Lung (tissue), 12 donors: ENCODE measurements around the gene PKLR. TPM values are rescaled to one million over a fixed set of nuclear protein-coding genes. Genes with fewer than 3 reads are reported as not detected.

Source experiments
- ATAC-seq: fragments of 200-7000 bp; cut with Tn5 transposase; one replicate; pipeline ENCODE4 v1.9.1; 2020; ENCODE audit warnings: moderate number of reproducible peaks; ENCODE audit not compliant: insufficient read depth, low FRiP score
- DNase-seq, 3 donors: peaks; one replicate each; pipeline ENCODE4 v3.0.0-alpha.2; 2013 to 2017
- H3K27ac ChIP-seq, 2 donors: one replicate each; pipeline ENCODE4 v1.5.1; 2013; ENCODE audit warnings: mild to moderate bottlenecking in 2 of 2, moderate library complexity in 2 of 2, control low read depth in 1 of 2, inconsistent platforms in 1 of 2, low read depth in 1 of 2, low read length in 1 of 2
- H3K27me3 ChIP-seq, 3 donors: one replicate each; pipeline ENCODE4 v1.5.1; 2013; ENCODE audit warnings: low read length in 2 of 3; ENCODE audit not compliant: control insufficient read depth in 3 of 3, insufficient read depth in 3 of 3
- H3K36me3 ChIP-seq, 4 donors: one replicate each; pipeline ENCODE4 v1.5.1; 2013; ENCODE audit warnings: low read length in 4 of 4, mild to moderate bottlenecking in 1 of 4, moderate library complexity in 1 of 4; ENCODE audit not compliant: control insufficient read depth in 4 of 4, insufficient read depth in 4 of 4
- H3K4me1 ChIP-seq, 5 donors: one replicate each; pipeline ENCODE4 v1.5.1; 2013; ENCODE audit warnings: low read length in 5 of 5, mild to moderate bottlenecking in 2 of 5, moderate library complexity in 1 of 5; ENCODE audit not compliant: control insufficient read depth in 5 of 5, insufficient read depth in 5 of 5
- H3K4me3 ChIP-seq: one replicate; pipeline ENCODE4 v1.5.1; 2013; ENCODE audit warnings: mild to moderate bottlenecking, control low read depth, moderate library complexity
- H3K9ac ChIP-seq, 2 donors: one replicate each; pipeline ENCODE4 v1.5.1; 2013; ENCODE audit warnings: low read length in 2 of 2, control low read depth in 1 of 2; ENCODE audit not compliant: insufficient read depth in 1 of 2
- H3K9me3 ChIP-seq, 4 donors: one replicate each; pipeline ENCODE4 v1.5.1; 2013; ENCODE audit warnings: low read length in 3 of 4, mild to moderate bottlenecking in 1 of 4, moderate library complexity in 1 of 4; ENCODE audit not compliant: control insufficient read depth in 4 of 4, insufficient read depth in 3 of 4
- CTCF ChIP-seq: IDR thresholded peaks from 2 replicates; pipeline ENCODE4 v1.5.1; 2012; ENCODE audit warnings: mild to moderate bottlenecking; ENCODE audit errors: control extremely low read depth, extremely low read depth
- WGBS, 2 donors: extraction: QIAGEN DNeasy Blood & Tissue Kit; methylation state at CpG; one replicate each; pipeline ENCODE4 v1.1.7; 2013; 5-methylcytosine and 5-hydroxymethylcytosine counted together
- polyA plus RNA-seq, 2 donors: library from polyadenylated mRNA; stranded (reverse); fragments of 200-250 nt; gene quantifications; one replicate each; pipeline ENCODE4 v1.2.1, GENCODE V29; 2013
- total RNA-seq, 2 donors: library from RNA; depleted of rRNA in 1 of 2; stranded (reverse); fragments of >200 nt in 1 of 2; gene quantifications; one replicate each; pipeline ENCODE4 v1.2.1, GENCODE V29; 2014 to 2021
- donor health status: control.
- donor health status: control.
- donor health status: Bipolar disorder and iron deficiency.
- donor health status: healthy.
- donor health status: DM: yes; HTN: yes; CAD: no.

Gene PKLR
- total and polyA plus RNA-seq, 4 donors: 0.02 to 0.09 TPM; not detected in 2

- DNase-seq (no peak), ATAC-seq (no peak)
- 93 to 95% methylated on average over 12 of the region's 12 CpGs for WGBS, 2 donors
- Histone ChIP-seq H3K36me3 (peaks cover 0 to 7% (median under 1%) of the 10 kb centered on the region in 4 donors), H3K27me3 (no peaks in the 10 kb centered on the region), H3K4me3 (no peak overlapping the region), H3K27ac (no peak overlapping the region), H3K9me3 (no peaks in the 10 kb centered on the region), H3K4me1 (no peaks in the 10 kb centered on the region), H3K9ac (no peak overlapping the region)
- no peak for TF ChIP-seq CTCF
These were observed 16.8 kb downstream of the PKLR start for GRCh38 chr1:155284476-155284875.

GRCh38 chr1:155282488-155283091, 18.6 kb downstream of the PKLR start:
- H3K36me3 ChIP-seq: peaks cover 0 to 4% (median 0%) of the 10 kb centered on the region in 4 donors
- 96% methylated on average over 29 of the region's 29 CpGs for WGBS, 2 donors
- no peak overlapping the region for H3K27ac ChIP-seq
- no peaks in the 10 kb centered on the region for H3K9me3 ChIP-seq
- no peak overlapping the region for H3K9ac ChIP-seq
- no peak for ATAC-seq
- peaks cover 0 to 13% (median 3%) of the 10 kb centered on the region in 5 donors for H3K4me1 ChIP-seq
- no peaks in the 10 kb centered on the region for H3K27me3 ChIP-seq
- H3K4me3 ChIP-seq: no peak overlapping the region
- no peak for TF ChIP-seq CTCF
- DNase-seq: no peak

GRCh38 chr1:155279268-155279667, 22.0 kb downstream of the PKLR start:
- 89 to 92% methylated on average over 2 of the region's 2 CpGs for WGBS, 2 donors
- no peaks in the 10 kb centered on the region for H3K9me3 ChIP-seq
- H3K27me3 ChIP-seq: no peaks in the 10 kb centered on the region
- H3K4me3 ChIP-seq: no peak overlapping the region
- no peak for DNase-seq
- peaks cover 0 to 4% (median 0%) of the 10 kb centered on the region in 4 donors for H3K36me3 ChIP-seq
- TF ChIP-seq CTCF: no peak
- no peak overlapping the region for H3K27ac ChIP-seq
- H3K4me1 ChIP-seq: peaks cover 0 to 20% (median 8%) of the 10 kb centered on the region in 5 donors
- no peak overlapping the region for H3K9ac ChIP-seq
- ATAC-seq: no peak

GRCh38 chr1:155278689-155279160, 22.5 kb downstream of the PKLR start:
- no peaks in the 10 kb centered on the region for H3K27me3 ChIP-seq
- no peak for ATAC-seq
- peaks cover 0 to 22% (median 8%) of the 10 kb centered on the region in 5 donors for H3K4me1 ChIP-seq
- peaks cover 0 to 4% (median 0%) of the 10 kb centered on the region in 4 donors for H3K36me3 ChIP-seq
- no peaks in the 10 kb centered on the region for H3K9me3 ChIP-seq
- 63% methylated on average over 10 of the region's 10 CpGs for WGBS, 2 donors
- TF ChIP-seq CTCF: no peak
- H3K27ac ChIP-seq: no peak overlapping the region
- no peak overlapping the region for H3K9ac ChIP-seq
- no peak for DNase-seq
- no peak overlapping the region for H3K4me3 ChIP-seq
